ENCODE data around the gene PHB1. TPM values are rescaled to one million over a fixed set of nuclear protein-coding genes. Genes with fewer than 3 reads are reported as not detected.

The PHB1 gene
- total RNA-seq, 5 donors from 2014 or later (not counting 1 experiment from before 2014, with no cell fraction given), result 49.4 to 84.6 (median 74.7) TPM

DNA sequence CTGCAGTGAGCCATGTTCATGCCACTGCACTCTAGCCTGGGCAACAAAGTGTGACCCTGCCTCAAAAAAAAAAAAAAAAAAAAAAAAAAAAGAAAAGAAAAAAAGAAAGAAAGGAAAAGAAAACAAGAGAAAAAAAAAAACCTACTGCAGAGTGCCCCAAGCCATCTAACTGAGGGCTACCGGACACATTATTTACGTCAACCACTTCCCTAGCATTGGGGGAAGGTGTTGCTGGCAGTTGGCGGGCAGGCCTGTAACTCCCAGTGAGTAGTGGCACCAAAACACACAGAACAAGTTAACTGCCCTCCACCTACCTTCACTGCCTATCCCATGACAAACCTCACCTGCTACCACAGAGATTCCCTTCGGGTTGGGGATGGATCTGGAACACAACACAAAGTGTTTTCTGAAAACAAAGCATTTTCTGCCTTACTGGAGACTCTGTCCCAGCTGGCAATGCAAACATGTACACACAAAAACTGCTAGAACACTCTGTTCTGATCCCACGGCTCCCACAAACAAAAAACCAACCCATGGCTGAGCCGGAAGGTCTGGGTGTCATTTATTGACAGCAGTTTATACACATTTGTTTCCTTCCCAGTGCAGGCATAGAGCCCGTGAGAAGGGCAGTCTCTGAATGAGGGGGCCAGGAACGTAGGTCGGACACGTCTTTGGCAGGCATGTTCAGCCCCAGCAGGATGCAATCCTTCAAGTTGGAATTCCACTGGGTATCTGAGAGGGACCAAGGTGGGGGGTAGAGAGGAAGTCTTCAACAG lies 11.0 kb downstream of the PHB1 start:
- H3K4me3 ChIP-seq (ENCODE audit: control insufficient read depth in 1 of 2, extremely low read depth in 1 of 2, low read length in 1 of 2), result no peak overlapping the region
- peak overlapping the region; percentile 52 for H3K27ac ChIP-seq (ENCODE audit: low read length)
- ATAC-seq (replicated peaks in 1 of 4) (peak in 1 of 4 experiments; percentile 28), DNase-seq (peak in 6 of 35 experiments; percentile 12 to 55 (median 33))
- H3K4me3 Mint-ChIP-seq, result peak overlapping the region in 1 of 3 donors; percentile 45
- ChIA-PET CTCF (no interaction called here), POLR2A (no interaction called here)
- 46% methylated on average over 4 of the region's 10 CpGs for WGBS (ENCODE audit: insufficient coverage)
- peaks cover 59% of the 10 kb centered on the region for H3K36me3 Mint-ChIP-seq
- H3K9me3 Mint-ChIP-seq, result no peaks in the 10 kb centered on the region
- no peaks in the 10 kb centered on the region for H3K9me3 ChIP-seq
- peaks cover 17 to 53% of the 10 kb centered on the region in 2 donors for H3K36me3 ChIP-seq (ENCODE audit: control insufficient read depth in 2 of 2, extremely low read depth in 1 of 2, insufficient read depth in 1 of 2, low read length in 1 of 2)
- peaks cover 27 to 37% (median 28%) of the 10 kb centered on the region in 3 donors for H3K4me1 Mint-ChIP-seq
- H3K27me3 ChIP-seq (replicated peaks in 1 of 2; ENCODE audit: control insufficient read depth in 2 of 2, extremely low read depth in 1 of 2, insufficient read depth in 2 of 2, low read length in 1 of 2), result no peaks in the 10 kb centered on the region
- H3K27ac Mint-ChIP-seq, result peak overlapping the region; percentile 78 to 79
- H3K27me3 Mint-ChIP-seq, result no peaks in the 10 kb centered on the region
- H3K4me1 ChIP-seq (ENCODE audit: control insufficient read depth in 1 of 2, extremely low read depth in 1 of 2, insufficient read depth in 2 of 2, low read length in 2 of 2), result peaks cover 3 to 48% of the 10 kb centered on the region in 2 experiments

DNA sequence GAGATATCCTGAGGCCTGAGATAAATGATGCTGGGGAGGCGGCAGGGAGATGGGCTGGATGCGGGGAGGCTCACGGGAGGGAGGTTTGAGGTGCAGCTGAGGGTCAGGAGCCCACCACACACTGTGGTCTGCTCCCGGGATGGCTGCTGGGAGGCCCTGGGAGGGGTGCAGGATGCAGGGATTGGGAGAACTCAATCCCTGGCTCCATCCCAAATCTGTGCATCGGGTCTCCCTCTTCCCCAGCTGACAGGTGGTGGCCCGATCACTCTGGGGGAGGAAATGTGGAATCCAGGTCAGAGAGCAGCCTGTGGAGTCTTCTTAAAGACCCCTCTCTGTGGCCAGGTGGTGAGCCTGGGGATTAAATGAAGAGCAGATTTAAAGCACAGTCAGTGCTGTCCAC lies 12.0 kb downstream of the PHB1 start:
- ATAC-seq (replicated peaks in 1 of 4), result no peak
- Mint-ChIP-seq H3K4me3 (no peak overlapping the region), H3K4me1 (peaks cover 17 to 27% (median 18%) of the 10 kb centered on the region in 3 donors), H3K27me3 (no peaks in the 10 kb centered on the region), H3K36me3 (peaks cover 50% of the 10 kb centered on the region), H3K27ac (peak overlapping the region in 1 of 2 donors; percentile 41), H3K9me3 (no peaks in the 10 kb centered on the region)
- WGBS (ENCODE audit: insufficient coverage), result 100% methylated on average over 3 of the region's 6 CpGs
- H3K27ac ChIP-seq (ENCODE audit: low read length), result peak overlapping the region; percentile 52
- peaks cover 3 to 38% of the 10 kb centered on the region in 2 experiments for H3K4me1 ChIP-seq (ENCODE audit: control insufficient read depth in 1 of 2, extremely low read depth in 1 of 2, insufficient read depth in 2 of 2, low read length in 2 of 2)
- no peaks in the 10 kb centered on the region for H3K27me3 ChIP-seq (replicated peaks in 1 of 2; ENCODE audit: control insufficient read depth in 2 of 2, extremely low read depth in 1 of 2, insufficient read depth in 2 of 2, low read length in 1 of 2)
- H3K9me3 ChIP-seq, result no peaks in the 10 kb centered on the region
- peaks cover 17 to 45% of the 10 kb centered on the region in 2 donors for H3K36me3 ChIP-seq (ENCODE audit: control insufficient read depth in 2 of 2, extremely low read depth in 1 of 2, insufficient read depth in 1 of 2, low read length in 1 of 2)
- no peak overlapping the region for H3K4me3 ChIP-seq (ENCODE audit: control insufficient read depth in 1 of 2, extremely low read depth in 1 of 2, low read length in 1 of 2)
- DNase-seq, result no peak
- POLR2A ChIA-PET, result interaction anchor here in 1 of 2 donors (0.6 kb wide), 1 partner anchor 121 kb away, joined by 6 read pairs; no protein-coding TSS in a partner anchor
- CTCF ChIA-PET, result interaction anchor here in 1 of 2 donors (0.7 kb wide), 1 partner anchor 51 kb away, joined by 3 read pairs; no protein-coding TSS in a partner anchor

DNA sequence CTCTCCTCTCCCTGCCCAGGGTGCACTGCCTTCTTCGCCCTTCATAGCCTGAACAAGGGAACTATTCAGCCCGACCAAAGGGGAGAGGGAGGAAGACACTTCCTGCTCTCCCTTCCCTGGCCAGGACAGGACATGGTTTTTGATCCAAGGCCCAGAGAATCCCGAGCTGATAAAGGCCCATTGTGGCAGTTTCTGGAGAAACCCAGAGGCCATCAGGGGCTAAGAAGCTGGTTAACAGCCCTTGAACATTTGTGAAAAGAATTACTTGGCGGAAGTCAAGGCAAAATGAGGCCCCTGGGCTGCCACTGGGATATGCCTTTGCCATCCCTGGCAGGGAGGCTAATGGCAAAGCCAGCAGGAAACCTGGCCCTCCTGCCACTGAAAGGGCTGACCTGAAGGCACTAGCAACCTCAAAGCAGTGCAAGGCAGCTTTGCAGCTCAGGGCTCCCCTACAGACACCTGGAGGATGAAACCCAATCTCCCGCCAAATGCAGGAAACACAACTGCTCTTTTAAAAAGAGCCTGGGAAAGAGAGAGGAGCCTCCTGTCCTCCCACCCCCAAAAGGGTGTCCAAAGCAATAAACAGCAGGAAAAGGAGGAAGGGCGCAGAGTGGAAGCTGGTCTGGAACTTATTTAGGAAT lies 12.6 kb downstream of the PHB1 start:
- H3K36me3 ChIP-seq (ENCODE audit: control insufficient read depth in 2 of 2, extremely low read depth in 1 of 2, insufficient read depth in 1 of 2, low read length in 1 of 2), result peaks cover 17 to 40% of the 10 kb centered on the region in 2 donors
- H3K27ac Mint-ChIP-seq, result peak overlapping the region in 1 of 2 donors; percentile 11

DNA sequence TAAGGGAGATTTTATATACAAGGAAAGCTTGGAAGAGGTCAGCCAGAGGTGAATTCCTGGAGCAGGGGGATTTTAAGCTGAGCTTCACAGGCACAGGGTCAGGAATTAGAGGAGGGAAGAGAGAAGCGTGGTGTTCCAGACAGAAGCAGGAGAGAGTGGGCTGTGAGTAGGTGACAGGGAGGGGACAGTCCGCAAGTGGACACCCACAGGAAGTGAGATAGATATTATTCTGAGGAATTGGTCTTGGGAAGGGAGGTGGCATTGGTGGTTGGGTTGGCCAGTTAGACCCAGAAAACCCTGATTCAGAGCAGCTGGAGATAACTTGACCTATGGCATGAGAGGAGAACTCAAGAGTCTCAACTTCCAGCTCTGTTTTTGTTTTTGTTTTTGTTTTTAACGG lies 14.7 kb downstream of the PHB1 start:
- peaks cover 16 to 21% (median 18%) of the 10 kb centered on the region in 3 donors for H3K4me1 Mint-ChIP-seq
- POLR2A ChIA-PET, result interaction anchor here (0.6 kb wide), 2 partner anchors 65 to 129 kb away, joined by 4 to 5 read pairs; no protein-coding TSS in a partner anchor
- no peak overlapping the region for H3K27ac ChIP-seq (ENCODE audit: low read length)
- no peak overlapping the region for H3K4me3 Mint-ChIP-seq
- peaks cover 3 to 33% of the 10 kb centered on the region in 2 experiments for H3K4me1 ChIP-seq (ENCODE audit: control insufficient read depth in 1 of 2, extremely low read depth in 1 of 2, insufficient read depth in 2 of 2, low read length in 2 of 2)
- CTCF ChIA-PET, result interaction anchor here in 1 of 2 donors (0.7 to 1.6 kb wide), 3 partner anchors 11 to 84 kb away, joined by 3 to 5 read pairs (median 3); no protein-coding TSS in a partner anchor
- H3K27ac Mint-ChIP-seq, result no peak overlapping the region
- H3K36me3 ChIP-seq (ENCODE audit: control insufficient read depth in 2 of 2, extremely low read depth in 1 of 2, insufficient read depth in 1 of 2, low read length in 1 of 2), result peaks cover 4 to 19% of the 10 kb centered on the region in 2 donors
- no peaks in the 10 kb centered on the region for H3K27me3 Mint-ChIP-seq
- H3K4me3 ChIP-seq (ENCODE audit: control insufficient read depth in 1 of 2, extremely low read depth in 1 of 2, low read length in 1 of 2), result no peak overlapping the region
- no peaks in the 10 kb centered on the region for H3K27me3 ChIP-seq (replicated peaks in 1 of 2; ENCODE audit: control insufficient read depth in 2 of 2, extremely low read depth in 1 of 2, insufficient read depth in 2 of 2, low read length in 1 of 2)
- no peaks in the 10 kb centered on the region for H3K9me3 Mint-ChIP-seq
- no peaks in the 10 kb centered on the region for H3K9me3 ChIP-seq
- peaks cover 31% of the 10 kb centered on the region for H3K36me3 Mint-ChIP-seq
- ATAC-seq (replicated peaks in 1 of 4), result no peak
- no peak for DNase-seq
- WGBS (ENCODE audit: insufficient coverage), result 94% methylated on average over 2 of the region's 3 CpGs

More for the DNA sequence above, 12.6 kb downstream of the PHB1 start:
- ChIA-PET POLR2A (interaction anchor here in 1 of 2 donors (0.6 kb wide), 1 partner anchor 120 kb away, joined by 6 read pairs; no protein-coding TSS in a partner anchor), CTCF (no interaction called here)
- Histone ChIP-seq H3K9me3 (no peaks in the 10 kb centered on the region), H3K4me1 (ENCODE audit: control insufficient read depth in 1 of 2, extremely low read depth in 1 of 2, insufficient read depth in 2 of 2, low read length in 2 of 2) (peaks cover 3 to 38% of the 10 kb centered on the region in 2 experiments), H3K27ac (ENCODE audit: low read length) (no peak overlapping the region), H3K27me3 (replicated peaks in 1 of 2; ENCODE audit: control insufficient read depth in 2 of 2, extremely low read depth in 1 of 2, insufficient read depth in 2 of 2, low read length in 1 of 2) (no peaks in the 10 kb centered on the region), H3K4me3 (ENCODE audit: control insufficient read depth in 1 of 2, extremely low read depth in 1 of 2, low read length in 1 of 2) (no peak overlapping the region)
- Mint-ChIP-seq H3K4me3 (no peak overlapping the region), H3K27me3 (no peaks in the 10 kb centered on the region), H3K36me3 (peaks cover 47% of the 10 kb centered on the region), H3K9me3 (no peaks in the 10 kb centered on the region), H3K4me1 (peaks cover 16 to 26% (median 17%) of the 10 kb centered on the region in 3 donors)
- DNase-seq (no peak), ATAC-seq (replicated peaks in 1 of 4) (no peak)
- 86% methylated on average over 3 of the region's 6 CpGs for WGBS (ENCODE audit: insufficient coverage)

DNA sequence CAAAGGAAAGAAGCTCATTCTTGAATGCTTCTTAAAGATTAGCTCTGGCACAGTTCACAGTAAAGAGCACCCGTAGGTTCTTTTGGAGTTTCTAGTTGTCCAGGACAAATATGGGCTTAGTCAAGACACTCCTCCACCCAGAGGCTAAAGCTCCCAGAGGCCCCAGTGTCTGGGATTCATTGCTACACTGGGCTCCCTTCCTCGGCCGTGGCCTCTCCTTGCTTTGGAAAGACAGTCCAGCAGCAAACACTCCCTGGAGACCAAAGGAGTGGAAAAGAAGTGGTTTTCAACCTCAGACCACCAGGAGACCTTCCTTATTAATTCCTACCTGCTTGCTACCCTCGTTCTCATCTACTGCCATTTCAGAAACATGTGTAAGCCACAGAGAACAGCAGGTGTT lies 17.1 kb downstream of the PHB1 start:
- no peak overlapping the region for H3K4me3 Mint-ChIP-seq
- H3K36me3 Mint-ChIP-seq, result peaks cover 10% of the 10 kb centered on the region
- peaks cover 6 to 18% (median 12%) of the 10 kb centered on the region in 3 donors for H3K4me1 Mint-ChIP-seq
- no peaks in the 10 kb centered on the region for H3K27me3 Mint-ChIP-seq
- DNase-seq, result no peak
- no peaks in the 10 kb centered on the region for H3K9me3 Mint-ChIP-seq
- Histone ChIP-seq H3K36me3 (ENCODE audit: control insufficient read depth in 2 of 2, extremely low read depth in 1 of 2, insufficient read depth in 1 of 2, low read length in 1 of 2) (no peaks in the 10 kb centered on the region), H3K27me3 (replicated peaks in 1 of 2; ENCODE audit: control insufficient read depth in 2 of 2, extremely low read depth in 1 of 2, insufficient read depth in 2 of 2, low read length in 1 of 2) (no peaks in the 10 kb centered on the region), H3K4me1 (ENCODE audit: control insufficient read depth in 1 of 2, extremely low read depth in 1 of 2, insufficient read depth in 2 of 2, low read length in 2 of 2) (peaks cover 0 to 18% of the 10 kb centered on the region in 2 experiments), H3K27ac (ENCODE audit: low read length) (no peak overlapping the region), H3K4me3 (ENCODE audit: control insufficient read depth in 1 of 2, extremely low read depth in 1 of 2, low read length in 1 of 2) (no peak overlapping the region), H3K9me3 (no peaks in the 10 kb centered on the region)
- POLR2A ChIA-PET, result no interaction called here
- WGBS (ENCODE audit: insufficient coverage), result 50% methylated on average over 2 of the region's 4 CpGs
- CTCF ChIA-PET, result interaction anchor here (0.5 to 1.6 kb wide), 8 partner anchors 10 to 163 kb away, joined by 3 to 6 read pairs (median 3); no protein-coding TSS in a partner anchor
- H3K27ac Mint-ChIP-seq, result no peak overlapping the region
- ATAC-seq (replicated peaks in 1 of 4), result no peak

Measured in T-cell (primary cell).